Endothelial cell of umbilical vein (primary cell): ENCODE data around the gene HOXB4. TPM values are rescaled to one million over a fixed set of nuclear protein-coding genes. Genes with fewer than 3 reads are reported as not detected.

Source experiments
- BruUV-seq: library from RNA; stranded (reverse); fragments of 400-500 nt; replicated peaks from 2 replicates; lab custom pipeline; 2021; lab: Mats Ljungman, UMichigan
- CTCF ChIA-PET: fragments of 300-600, 350-600 bp; sonication (Branson Sonifier 250); formaldehyde crosslinking; loops from one replicate; lab custom pipeline; 2021; ENCODE audit warnings: antibody characterized with exemption, inconsistent platforms; lab: Charles Lee
- POLR2A ChIA-PET: fragments of 300-600, 350-600 bp; sonication (Branson Sonifier 250); formaldehyde crosslinking; loops from one replicate; lab custom pipeline; 2021; ENCODE audit warnings: antibody characterized with exemption, inconsistent platforms; lab: Charles Lee
- DNase-seq: peaks from one replicate; pipeline ENCODE4 v3.0.0-alpha.2; 2011; ENCODE audit warnings: low read depth, low spot score
- FAIRE-seq: peaks from 2 replicates; lab custom pipeline; 2011; peaks lifted over from hg19 to GRCh38; lab: Jason Lieb, UNC
- H2AFZ ChIP-seq: 2 replicates; pipeline ENCODE4 v1.6.0; 2012; ENCODE audit warnings: low read depth, low read length, control low read depth, inconsistent platforms
- H3K27ac ChIP-seq: 2 replicates; pipeline ENCODE4 v1.5.1; 2011; ENCODE audit warnings: low read depth, mild to moderate bottlenecking, control low read depth, low read length, moderate library complexity; ENCODE audit not compliant: insufficient read depth
- H3K27me3 ChIP-seq, 2 experiments: 2 replicates each; pipeline versions ENCODE4 v1.6.0 to v1.6.1; 2011; ENCODE audit warnings: low read length in 2 of 2, mixed read lengths in 1 of 2; ENCODE audit not compliant: control insufficient read depth in 2 of 2, insufficient read depth in 2 of 2
- H3K36me3 ChIP-seq, 2 experiments: 2 replicates in 1 of 2; 3 replicates in 1 of 2; pipeline ENCODE4 v1.5.1; 2011; ENCODE audit warnings: low read length in 2 of 2, mild to moderate bottlenecking in 1 of 2, moderate library complexity in 1 of 2; ENCODE audit not compliant: control insufficient read depth in 2 of 2, insufficient read depth in 2 of 2; ENCODE audit errors: extremely low read depth in 1 of 2
- H3K4me1 ChIP-seq: 3 replicates; pipeline ENCODE4 v1.5.1; 2011; ENCODE audit warnings: mild to moderate bottlenecking, low read length; ENCODE audit not compliant: control insufficient read depth, insufficient read depth; ENCODE audit errors: extremely low read depth
- H3K4me2 ChIP-seq: 2 replicates; pipeline ENCODE4 v1.6.1; 2011; ENCODE audit warnings: low read length, control low read depth, mixed read lengths; ENCODE audit not compliant: insufficient read depth
- H3K4me3 ChIP-seq, 3 experiments: fragments of 200-600 bp in 1 of 3; sonication (generic), shearing (Covaris generic) in 1 of 3; replicated peaks in 1 of 3; 2 replicates each; pipeline ENCODE4 v1.5.1; 2011 to 2016; ENCODE audit warnings: control low read depth in 3 of 3, low read length in 3 of 3, mild to moderate bottlenecking in 2 of 3, inconsistent platforms in 1 of 3, low read depth in 1 of 3, moderate library complexity in 1 of 3; ENCODE audit not compliant: insufficient read depth in 1 of 3
- H3K79me2 ChIP-seq: 2 replicates; pipeline ENCODE4 v1.6.0; 2012; ENCODE audit warnings: low read length, inconsistent platforms; ENCODE audit not compliant: control insufficient read depth, insufficient read depth
- H3K9ac ChIP-seq: replicated peaks from 2 replicates; pipeline ENCODE3; 2011; ENCODE audit warnings: low read length, control low read depth; ENCODE audit not compliant: insufficient read depth; ENCODE audit errors: extremely low read depth
- H3K9me1 ChIP-seq: replicated peaks from 3 replicates; pipeline ENCODE4 v1.6.0; 2011; ENCODE audit warnings: mild to moderate bottlenecking, low read length; ENCODE audit not compliant: control insufficient read depth, insufficient read depth; ENCODE audit errors: extremely low read depth
- H3K9me3 ChIP-seq: replicated peaks from 2 replicates; pipeline ENCODE4 v1.5.1; 2012; ENCODE audit warnings: low read length, inconsistent platforms; ENCODE audit not compliant: control insufficient read depth, insufficient read depth
- H4K20me1 ChIP-seq: replicated peaks from 2 replicates; pipeline ENCODE3; 2011; ENCODE audit warnings: mild to moderate bottlenecking, low read length; ENCODE audit not compliant: control insufficient read depth, insufficient read depth; ENCODE audit errors: extremely low read depth
- FOS ChIP-seq: IDR thresholded peaks from 2 replicates; pipeline ENCODE4 v1.6.1; 2011; ENCODE audit warnings: mild to moderate bottlenecking, low read length, moderate library complexity, borderline replicate concordance; ENCODE audit not compliant: insufficient read depth
- GATA2 ChIP-seq: IDR thresholded peaks from 2 replicates; pipeline ENCODE4 v1.7.0; 2011; ENCODE audit warnings: low read depth, mild to moderate bottlenecking, moderate library complexity, mixed read lengths, low read length; ENCODE audit not compliant: insufficient read length, insufficient read depth
- JUN ChIP-seq: IDR thresholded peaks from 2 replicates; pipeline ENCODE4 v1.6.1; 2011; ENCODE audit warnings: borderline replicate concordance, low read depth; ENCODE audit not compliant: insufficient read length, insufficient read depth
- POLR2A ChIP-seq: IDR thresholded peaks from 2 replicates; pipeline ENCODE4 v1.6.1; 2012; ENCODE audit warnings: low read depth, mild to moderate bottlenecking, control low read depth, low read length
- POLR2AphosphoS5 ChIP-seq: IDR thresholded peaks from 2 replicates; pipeline ENCODE4 v1.6.1; 2012; ENCODE audit warnings: low read depth, mild to moderate bottlenecking, control low read depth, low read length, moderate library complexity; ENCODE audit not compliant: insufficient read depth
- dilution Hi-C: fragments of 300-500 bp; cut with MboI; formaldehyde crosslinking; loops from one replicate; pipeline ENCODE4 v1.15.0; 2019; ENCODE audit warnings: low sequenced_read_pairs; ENCODE audit not compliant: extremely low pct_ligation_motif_present
- intact Hi-C: fragments of 100-400 bp; cut with micrococcal nuclease; formaldehyde crosslinking; loops from one replicate; pipeline ENCODE4 v1.10.0; 2022
- polyA plus RNA-seq, 4 experiments: library from polyadenylated mRNA; depleted of rRNA in 3 of 4; stranded (reverse) in 3 of 4; unstranded in 1 of 4; fragments of >200 nt; gene quantifications; 2 replicates each; pipeline versions ENCODE4 v1.2.1 to v1.2.3, GENCODE V29; 2011 to 2012; ENCODE audit warnings: missing spikeins in 1 of 4
- total RNA-seq: library from RNA; stranded (reverse); gene quantifications from 2 replicates; pipeline ENCODE4 v1.2.3, GENCODE V29; 2021

HOXB4 gene
- total and polyA plus RNA-seq, 2 donors (not counting 3 experiments of a cell fraction or from before 2014, with no cell fraction given): 4.6 to 13.1 TPM

DNA sequence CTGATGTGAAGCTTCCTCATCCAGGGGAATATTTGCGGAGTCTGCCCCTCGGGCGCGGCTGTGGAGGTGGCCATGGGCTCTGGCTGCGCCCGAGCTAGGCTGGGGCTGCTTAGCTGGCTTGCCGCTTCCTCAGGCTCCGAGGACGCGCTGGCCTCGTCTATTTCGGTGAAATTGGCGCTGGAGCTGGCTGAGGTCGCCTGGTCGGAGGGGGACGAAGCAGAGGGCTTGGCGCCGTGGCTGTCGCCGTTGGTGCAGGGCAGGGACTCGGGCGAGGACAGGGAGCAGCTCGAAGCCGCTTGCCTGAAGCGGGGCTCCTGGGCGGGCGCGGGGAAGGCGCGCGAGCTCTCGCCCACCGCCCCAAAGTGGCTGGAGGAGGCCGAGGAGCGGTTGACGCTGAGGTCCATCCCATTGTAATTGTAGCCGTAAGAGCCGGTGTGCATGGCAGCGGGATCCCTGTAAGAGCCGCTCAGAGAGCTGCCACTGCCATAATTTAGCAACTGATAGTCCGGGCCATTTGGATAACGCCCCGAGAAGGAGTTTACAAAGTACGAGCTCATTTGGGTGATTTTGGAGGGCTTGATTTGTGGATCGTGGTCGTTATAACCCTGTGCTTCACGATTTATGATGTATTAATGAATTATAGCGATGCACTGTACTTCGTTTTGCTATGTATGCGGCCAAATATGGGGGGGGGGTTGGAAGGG is 15.1 kb upstream of the HOXB4 start, which contains the start of gene HOXB5:
HOXB5 (minus strand) TSS at position 654 of the 704 bp plus-strand sequence; CDS start at position 557, 97 bp downstream.
- DNase-seq (no peak), FAIRE-seq (no peak)
- no TSS peak for BruUV-seq
- Histone ChIP-seq H3K9me1 (no peaks in the 10 kb centered on the region), H3K9me3 (no peaks in the 10 kb centered on the region), H3K27me3 (no peaks in the 10 kb centered on the region), H3K4me3 (no peak within 1 kb of the TSS), H3K36me3 (peaks cover 3 to 11% of the 10 kb centered on the region in 2 experiments), H3K9ac (no peak within 1 kb of the TSS), H4K20me1 (no peaks in the 10 kb centered on the region), H3K79me2 (peaks cover 36% of the 10 kb centered on the region), H3K4me2 (peak within 1 kb of the TSS; percentile 13), H3K27ac (peak within 1 kb of the TSS; percentile 0), H2AFZ (no peak within 1 kb of the TSS), H3K4me1 (peaks cover 26% of the 10 kb centered on the region)
- dilution Hi-C loops (no loop called here), intact Hi-C loops (loop anchor here (1.0 kb wide), 1 partner anchor 97 kb away; no protein-coding TSS in a partner anchor)
- CTCF ChIA-PET: interaction anchor here (0.8 to 4.2 kb wide), 23 partner anchors 19 to 384 kb away, joined by 3 to 31 read pairs (median 4); no protein-coding TSS in a partner anchor
- POLR2A ChIA-PET: no interaction called here
- TF ChIP-seq JUN (no peak), POLR2AphosphoS5 (no peak), FOS (no peak)

GRCh38 chr17:48592577-48592976 is 14.4 kb upstream of the HOXB4 start:
- Histone ChIP-seq H3K27ac (no peak overlapping the region), H3K79me2 (peaks cover 29% of the 10 kb centered on the region), H3K4me2 (no peak overlapping the region), H3K4me1 (peaks cover 30% of the 10 kb centered on the region), H3K4me3 (no peak overlapping the region), H3K27me3 (no peaks in the 10 kb centered on the region), H2AFZ (no peak overlapping the region), H4K20me1 (no peaks in the 10 kb centered on the region), H3K9ac (no peak overlapping the region), H3K9me3 (no peaks in the 10 kb centered on the region), H3K9me1 (no peaks in the 10 kb centered on the region), H3K36me3 (peaks cover 3 to 11% of the 10 kb centered on the region in 2 experiments)
- TF ChIP-seq POLR2AphosphoS5: no peak
- TF ChIP-seq GATA2: no peak
- no peak for TF ChIP-seq JUN
- TF ChIP-seq POLR2A: no peak
- no peak for DNase-seq
- CTCF ChIA-PET: interaction anchor here (0.6 to 4.2 kb wide), 20 partner anchors 20 to 377 kb away, joined by 3 to 31 read pairs (median 6); no protein-coding TSS in a partner anchor
- FAIRE-seq: no peak
- BruUV-seq: no TSS peak
- POLR2A ChIA-PET: interaction anchor here (0.6 kb wide), 1 partner anchor 13 kb away, joined by 6 read pairs; no protein-coding TSS in a partner anchor
- intact Hi-C loops (no loop called here), dilution Hi-C loops (no loop called here)
